ENCODE data around the gene ST6GALNAC3.

DNA sequence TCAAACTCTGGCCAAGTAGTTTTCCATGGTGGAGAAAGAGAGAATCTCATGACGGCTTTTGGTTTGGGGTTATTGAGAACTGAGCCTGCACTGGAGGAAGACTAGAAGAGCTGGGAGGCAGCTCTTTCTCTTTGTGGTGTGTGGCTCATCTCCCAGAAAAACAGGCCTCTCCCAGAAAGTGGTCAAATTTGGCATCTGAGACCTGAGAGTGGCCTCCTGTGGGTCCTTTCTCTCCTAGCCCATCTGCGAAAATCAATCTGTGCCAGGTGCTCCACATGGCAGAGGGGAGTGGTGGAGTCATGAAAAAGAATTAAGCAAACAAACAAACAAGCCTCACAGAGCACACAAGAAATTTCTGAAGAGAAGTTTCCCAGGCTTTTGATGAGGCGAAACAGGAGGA lies 305.0 kb downstream of the ST6GALNAC3 start:
- TF ChIP-seq, protein P1, sequence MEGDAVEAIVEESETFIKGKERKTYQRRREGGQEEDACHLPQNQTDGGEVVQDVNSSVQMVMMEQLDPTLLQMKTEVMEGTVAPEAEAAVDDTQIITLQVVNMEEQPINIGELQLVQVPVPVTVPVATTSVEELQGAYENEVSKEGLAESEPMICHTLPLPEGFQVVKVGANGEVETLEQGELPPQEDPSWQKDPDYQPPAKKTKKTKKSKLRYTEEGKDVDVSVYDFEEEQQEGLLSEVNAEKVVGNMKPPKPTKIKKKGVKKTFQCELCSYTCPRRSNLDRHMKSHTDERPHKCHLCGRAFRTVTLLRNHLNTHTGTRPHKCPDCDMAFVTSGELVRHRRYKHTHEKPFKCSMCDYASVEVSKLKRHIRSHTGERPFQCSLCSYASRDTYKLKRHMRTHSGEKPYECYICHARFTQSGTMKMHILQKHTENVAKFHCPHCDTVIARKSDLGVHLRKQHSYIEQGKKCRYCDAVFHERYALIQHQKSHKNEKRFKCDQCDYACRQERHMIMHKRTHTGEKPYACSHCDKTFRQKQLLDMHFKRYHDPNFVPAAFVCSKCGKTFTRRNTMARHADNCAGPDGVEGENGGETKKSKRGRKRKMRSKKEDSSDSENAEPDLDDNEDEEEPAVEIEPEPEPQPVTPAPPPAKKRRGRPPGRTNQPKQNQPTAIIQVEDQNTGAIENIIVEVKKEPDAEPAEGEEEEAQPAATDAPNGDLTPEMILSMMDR (IDR thresholded peaks at IDR 0.05; ENCODE audit: poor library complexity): no peak
- no peak for TF ChIP-seq EZH2 (IDR thresholded peaks at IDR 0.05; ENCODE audit: borderline replicate concordance)
- TF ChIP-seq EZH2phosphoT487 (IDR thresholded peaks at IDR 0.05; ENCODE audit: low read depth, severe bottlenecking, unreplicated experiment): no peak

All from hepatocyte (in vitro differentiated cells).